Transverse colon (tissue), 4 donors: ENCODE measurements around the gene PTPN7.

ENCODE experiments used
- EP300 ChIP-seq: sonication (generic); formaldehyde crosslinking; IDR thresholded peaks from one replicate; pipeline ENCODE4 v1.6.1; 2017; ENCODE audit warnings: antibody characterized with exemption, low read depth
- POLR2A ChIP-seq: fragments of 450-650 bp; IDR thresholded peaks from one replicate; pipeline ENCODE4 v1.6.1; 2016; ENCODE audit warnings: antibody characterized with exemption, mild to moderate bottlenecking, moderate library complexity
- POLR2AphosphoS5 ChIP-seq, 3 donors: sonication (generic); formaldehyde crosslinking; IDR thresholded peaks; one replicate each; pipeline ENCODE4 v1.6.1; 2016; ENCODE audit warnings: antibody characterized with exemption in 3 of 3
- TF ChIP-seq, protein P1 (sequence below), 5 experiments: fragments of 200-600 bp in 3 of 5; fragments of 450-650 bp in 2 of 5; sonication (generic) in 3 of 5; IDR thresholded peaks; 1 replicate in 2 of 5; 2 replicates in 3 of 5; pipeline ENCODE4 v1.5.1; 2016 to 2017; ENCODE audit warnings: antibody characterized with exemption in 5 of 5, inconsistent platforms in 3 of 5, mild to moderate bottlenecking in 2 of 5, moderate library complexity in 1 of 5

DNA sequence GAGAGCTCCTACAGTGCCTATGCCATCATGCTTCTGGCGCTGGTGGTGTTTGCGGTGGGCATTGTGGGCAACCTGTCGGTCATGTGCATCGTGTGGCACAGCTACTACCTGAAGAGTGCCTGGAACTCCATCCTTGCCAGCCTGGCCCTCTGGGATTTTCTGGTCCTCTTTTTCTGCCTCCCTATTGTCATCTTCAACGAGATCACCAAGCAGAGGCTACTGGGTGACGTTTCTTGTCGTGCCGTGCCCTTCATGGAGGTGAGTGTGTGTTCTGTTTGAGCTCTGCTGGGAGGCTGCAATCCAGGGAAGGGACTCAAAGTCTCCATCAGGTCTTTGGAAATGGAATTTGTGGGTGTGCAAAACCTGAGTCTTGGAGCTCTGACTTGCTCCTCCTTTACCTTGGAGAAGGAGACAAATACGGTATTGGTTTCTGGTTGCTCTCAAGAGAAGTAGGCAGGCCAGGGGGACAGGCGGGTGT is 37.0 kb downstream of the PTPN7 start:
- TF ChIP-seq, protein P1, sequence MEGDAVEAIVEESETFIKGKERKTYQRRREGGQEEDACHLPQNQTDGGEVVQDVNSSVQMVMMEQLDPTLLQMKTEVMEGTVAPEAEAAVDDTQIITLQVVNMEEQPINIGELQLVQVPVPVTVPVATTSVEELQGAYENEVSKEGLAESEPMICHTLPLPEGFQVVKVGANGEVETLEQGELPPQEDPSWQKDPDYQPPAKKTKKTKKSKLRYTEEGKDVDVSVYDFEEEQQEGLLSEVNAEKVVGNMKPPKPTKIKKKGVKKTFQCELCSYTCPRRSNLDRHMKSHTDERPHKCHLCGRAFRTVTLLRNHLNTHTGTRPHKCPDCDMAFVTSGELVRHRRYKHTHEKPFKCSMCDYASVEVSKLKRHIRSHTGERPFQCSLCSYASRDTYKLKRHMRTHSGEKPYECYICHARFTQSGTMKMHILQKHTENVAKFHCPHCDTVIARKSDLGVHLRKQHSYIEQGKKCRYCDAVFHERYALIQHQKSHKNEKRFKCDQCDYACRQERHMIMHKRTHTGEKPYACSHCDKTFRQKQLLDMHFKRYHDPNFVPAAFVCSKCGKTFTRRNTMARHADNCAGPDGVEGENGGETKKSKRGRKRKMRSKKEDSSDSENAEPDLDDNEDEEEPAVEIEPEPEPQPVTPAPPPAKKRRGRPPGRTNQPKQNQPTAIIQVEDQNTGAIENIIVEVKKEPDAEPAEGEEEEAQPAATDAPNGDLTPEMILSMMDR (IDR thresholded peaks at IDR 0.05), result no peak
- TF ChIP-seq POLR2A, result no peak
- TF ChIP-seq POLR2AphosphoS5 (IDR thresholded peaks at IDR 0.05), result no peak
- TF ChIP-seq EP300, result no peak
